Nephron (organoid): Measurements from ENCODE around the gene TMEM245.

Source experiments
- H3K27ac Mint-ChIP-seq, 3 experiments: 2 replicates each; pipeline ENCODE4 v1.8.0; 2020; ENCODE audit warnings: mixed read lengths in 3 of 3, mild to moderate bottlenecking in 2 of 3, moderate library complexity in 1 of 3
- H3K27me3 Mint-ChIP-seq: 2 replicates; pipeline ENCODE4 v1.8.0; 2021; ENCODE audit warnings: low read depth, mild to moderate bottlenecking, moderate library complexity, mixed read lengths
- H3K36me3 Mint-ChIP-seq: 2 replicates; pipeline ENCODE4 v1.8.0; 2020; ENCODE audit warnings: low read depth, mixed read lengths
- H3K4me1 Mint-ChIP-seq: 2 replicates; pipeline ENCODE4 v1.8.0; 2020; ENCODE audit warnings: mixed read lengths
- H3K4me3 Mint-ChIP-seq, 3 experiments: 2 replicates each; pipeline ENCODE4 v1.8.0; 2020; ENCODE audit warnings: mild to moderate bottlenecking in 3 of 3, mixed read lengths in 3 of 3, moderate library complexity in 2 of 3
- H3K9me3 Mint-ChIP-seq: 2 replicates; pipeline ENCODE4 v1.8.0; 2020; ENCODE audit warnings: mixed read lengths
- CTCF ChIP-seq, 3 experiments: fragments of 200-600 bp; sonication (generic); IDR thresholded peaks; one replicate each; pipeline ENCODE4 v1.5.0; 2021; ENCODE audit warnings: antibody characterized with exemption in 3 of 3; ENCODE audit not compliant: unreplicated experiment in 3 of 3

TMEM245 gene

GRCh38 chr9:109107402-109108240 lies 12.1 kb downstream of the TMEM245 start:
- Mint-ChIP-seq H3K4me1 (peaks cover 47% of the 10 kb centered on the region), H3K27ac (peak overlapping the region in 2 of 3 experiments; percentile 28 to 36), H3K36me3 (peaks cover 37% of the 10 kb centered on the region), H3K9me3 (peaks cover 5% of the 10 kb centered on the region), H3K27me3 (no peaks in the 10 kb centered on the region), H3K4me3 (no peak overlapping the region)
- no peak for TF ChIP-seq CTCF (IDR thresholded peaks at IDR 0.05; ENCODE audit: unreplicated experiment in 3 of 3)

GRCh38 chr9:109101810-109102209 lies 17.9 kb downstream of the TMEM245 start:
- H3K9me3 Mint-ChIP-seq: peaks cover 6% of the 10 kb centered on the region
- no peak overlapping the region for H3K4me3 Mint-ChIP-seq
- no peaks in the 10 kb centered on the region for H3K27me3 Mint-ChIP-seq
- peaks cover 43% of the 10 kb centered on the region for H3K36me3 Mint-ChIP-seq
- H3K4me1 Mint-ChIP-seq: peaks cover 37% of the 10 kb centered on the region
- no peak for TF ChIP-seq CTCF (IDR thresholded peaks at IDR 0.05; ENCODE audit: unreplicated experiment in 3 of 3)
- peak overlapping the region in 2 of 3 experiments; percentile 9 to 11 for H3K27ac Mint-ChIP-seq

- Mint-ChIP-seq H3K27ac (no peak overlapping the region), H3K4me1 (peaks cover 39% of the 10 kb centered on the region), H3K4me3 (no peak overlapping the region), H3K36me3 (peaks cover 39% of the 10 kb centered on the region), H3K27me3 (no peaks in the 10 kb centered on the region), H3K9me3 (peaks cover 6% of the 10 kb centered on the region)
- TF ChIP-seq CTCF (IDR thresholded peaks at IDR 0.05; ENCODE audit: unreplicated experiment in 3 of 3): no peak
Observed at GRCh38 chr9:109101202-109101595, 18.5 kb downstream of the TMEM245 start.

GRCh38 chr9:109100543-109101201 lies 19.1 kb downstream of the TMEM245 start:
- no peak for TF ChIP-seq CTCF (IDR thresholded peaks at IDR 0.05; ENCODE audit: unreplicated experiment in 3 of 3)
- no peak overlapping the region for H3K27ac Mint-ChIP-seq
- H3K4me1 Mint-ChIP-seq: peaks cover 44% of the 10 kb centered on the region

GRCh38 chr9:109098960-109099308 lies 20.8 kb downstream of the TMEM245 start:
- peak overlapping the region; percentile 72 to 84 (median 80) for H3K27ac Mint-ChIP-seq
- peaks cover 34% of the 10 kb centered on the region for H3K36me3 Mint-ChIP-seq
- H3K27me3 Mint-ChIP-seq: no peaks in the 10 kb centered on the region
- peaks cover 3% of the 10 kb centered on the region for H3K9me3 Mint-ChIP-seq
- no peak for TF ChIP-seq CTCF (IDR thresholded peaks at IDR 0.05; ENCODE audit: unreplicated experiment in 3 of 3)
- peaks cover 60% of the 10 kb centered on the region for H3K4me1 Mint-ChIP-seq
- peak overlapping the region in 1 of 3 experiments; percentile 18 for H3K4me3 Mint-ChIP-seq

More at GRCh38 chr9:109100543-109101201, 19.1 kb downstream of the TMEM245 start:
- Mint-ChIP-seq H3K27me3 (no peaks in the 10 kb centered on the region), H3K4me3 (no peak overlapping the region), H3K9me3 (peaks cover 6% of the 10 kb centered on the region), H3K36me3 (peaks cover 39% of the 10 kb centered on the region)
